ENCODE measurements around the gene DOCK9. TPM values are rescaled to one million over a fixed set of nuclear protein-coding genes. Genes with fewer than 3 reads are reported as not detected.

Gene DOCK9
- total RNA-seq, 2 donors from 2014 or later: 107 to 117 TPM

GRCh38 chr13:98879957-98880356 lies 97.9 kb downstream of the DOCK9 start:
- no peak overlapping the region for H3K27ac ChIP-seq
- H3K36me3 ChIP-seq: no peaks in the 10 kb centered on the region
- H3K27me3 ChIP-seq (replicated peaks; ENCODE audit: insufficient read depth): no peaks in the 10 kb centered on the region
- no peak overlapping the region for H3K4me3 ChIP-seq
- intact Hi-C loops (cut with DNase I): no loop called here
- 52% methylated on average over 6 of the region's 6 CpGs for WGBS
- H3K9me3 ChIP-seq: no peaks in the 10 kb centered on the region
- TF ChIP-seq CTCF (IDR thresholded peaks at IDR 0.05) (no peak), POLR2A (IDR thresholded peaks at IDR 0.05) (no peak), POLR2AphosphoS5 (IDR thresholded peaks at IDR 0.05) (no peak)
- DNase-seq (ENCODE audit: low spot score): no peak
- H3K4me1 ChIP-seq (replicated peaks): no peaks in the 10 kb centered on the region

GRCh38 chr13:98879127-98879520 lies 98.7 kb downstream of the DOCK9 start:
- no peak for TF ChIP-seq POLR2A (IDR thresholded peaks at IDR 0.05)
- TF ChIP-seq CTCF (IDR thresholded peaks at IDR 0.05): no peak
- TF ChIP-seq POLR2AphosphoS5 (IDR thresholded peaks at IDR 0.05): no peak
- no peaks in the 10 kb centered on the region for H3K36me3 ChIP-seq
- intact Hi-C loops (cut with DNase I): no loop called here
- no peaks in the 10 kb centered on the region for H3K4me1 ChIP-seq (replicated peaks)
- H3K9me3 ChIP-seq: no peaks in the 10 kb centered on the region
- no peak for DNase-seq (ENCODE audit: low spot score)
- no peak overlapping the region for H3K4me3 ChIP-seq
- no peak overlapping the region for H3K27ac ChIP-seq
- H3K27me3 ChIP-seq (replicated peaks; ENCODE audit: insufficient read depth): no peaks in the 10 kb centered on the region
- 75% methylated on average over 4 of the region's 4 CpGs for WGBS

GRCh38 chr13:98878486-98879126 lies 99.3 kb downstream of the DOCK9 start:
- TF ChIP-seq POLR2A (IDR thresholded peaks at IDR 0.05): no peak
- TF ChIP-seq POLR2AphosphoS5 (IDR thresholded peaks at IDR 0.05): no peak
- TF ChIP-seq CTCF (IDR thresholded peaks at IDR 0.05): no peak
- Histone ChIP-seq H3K4me3 (no peak overlapping the region), H3K36me3 (no peaks in the 10 kb centered on the region), H3K27ac (no peak overlapping the region), H3K4me1 (replicated peaks) (no peaks in the 10 kb centered on the region), H3K27me3 (replicated peaks; ENCODE audit: insufficient read depth) (no peaks in the 10 kb centered on the region), H3K9me3 (no peaks in the 10 kb centered on the region)
- no peak for DNase-seq (ENCODE audit: low spot score)
- intact Hi-C loops (cut with DNase I): no loop called here
- WGBS: 60% methylated on average over 5 of the region's 5 CpGs

GRCh38 chr13:98877936-98878335 lies 99.9 kb downstream of the DOCK9 start:
- 96% methylated on average over 4 of the region's 4 CpGs for WGBS
- TF ChIP-seq POLR2AphosphoS5 (IDR thresholded peaks at IDR 0.05): no peak
- H3K27ac ChIP-seq: no peak overlapping the region
- no peaks in the 10 kb centered on the region for H3K4me1 ChIP-seq (replicated peaks)
- no peaks in the 10 kb centered on the region for H3K9me3 ChIP-seq
- H3K4me3 ChIP-seq: no peak overlapping the region
- intact Hi-C loops (cut with DNase I): no loop called here
- H3K27me3 ChIP-seq (replicated peaks; ENCODE audit: insufficient read depth): no peaks in the 10 kb centered on the region
- H3K36me3 ChIP-seq: no peaks in the 10 kb centered on the region
- no peak for DNase-seq (ENCODE audit: low spot score)

GRCh38 chr13:98877466-98877865 lies 100.4 kb downstream of the DOCK9 start:
- 96% methylated on average over 3 of the region's 3 CpGs for WGBS

GRCh38 chr13:98875146-98875729 lies 102.6 kb downstream of the DOCK9 start:
- Histone ChIP-seq H3K27ac (no peak overlapping the region), H3K27me3 (replicated peaks; ENCODE audit: insufficient read depth) (no peaks in the 10 kb centered on the region), H3K4me3 (no peak overlapping the region), H3K9me3 (no peaks in the 10 kb centered on the region), H3K36me3 (no peaks in the 10 kb centered on the region), H3K4me1 (replicated peaks) (no peaks in the 10 kb centered on the region)
- intact Hi-C loops (cut with DNase I): no loop called here
- WGBS: 65% methylated on average over 1 of the region's 1 CpG
- TF ChIP-seq CTCF (IDR thresholded peaks at IDR 0.05) (no peak), POLR2A (IDR thresholded peaks at IDR 0.05) (no peak), POLR2AphosphoS5 (IDR thresholded peaks at IDR 0.05) (no peak)
- DNase-seq (ENCODE audit: low spot score): no peak

More at GRCh38 chr13:98877466-98877865, 100.4 kb downstream of the DOCK9 start:
- Histone ChIP-seq H3K9me3 (no peaks in the 10 kb centered on the region), H3K27me3 (replicated peaks; ENCODE audit: insufficient read depth) (no peaks in the 10 kb centered on the region), H3K4me3 (no peak overlapping the region), H3K36me3 (no peaks in the 10 kb centered on the region), H3K4me1 (replicated peaks) (no peaks in the 10 kb centered on the region), H3K27ac (no peak overlapping the region)
- intact Hi-C loops (cut with DNase I): no loop called here
- DNase-seq (ENCODE audit: low spot score): no peak
- TF ChIP-seq POLR2AphosphoS5 (IDR thresholded peaks at IDR 0.05): no peak
- TF ChIP-seq POLR2A (IDR thresholded peaks at IDR 0.05): no peak

Measured in prostate gland (tissue), 2 donors.